Measurements from ENCODE around the gene NOX4.
"Not testable (repeated sequence)": the region's sequence is repeated elsewhere in the genome, so short reads cannot be mapped to it uniquely, and the experiment has no call there.

NOX4 gene

GRCh38 chr11:89293965-89294679 lies 197.1 kb downstream of the NOX4 start:
- DNase-seq: no peak

DNA sequence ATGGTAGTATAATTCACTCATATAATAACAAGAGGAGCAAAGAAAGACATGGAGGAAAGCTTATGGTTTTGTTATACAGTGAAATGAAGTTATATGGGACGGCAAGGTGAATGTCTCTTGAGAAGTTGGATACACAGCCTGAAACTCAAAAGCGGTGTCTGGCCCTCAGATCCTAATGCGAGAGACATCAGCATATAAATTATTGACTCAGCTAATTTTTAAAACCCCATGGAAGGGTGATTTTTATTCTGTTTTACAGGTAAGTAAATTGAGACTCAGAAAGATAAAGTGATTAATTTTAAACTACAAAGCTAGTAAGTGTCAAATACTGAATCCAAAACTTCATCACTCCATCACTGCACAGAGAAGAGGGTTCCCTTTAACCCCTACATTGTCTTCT lies 203.2 kb downstream of the NOX4 start:
- DNase-seq: not testable (repeated sequence)

GRCh38 chr11:89286601-89287000 lies 204.6 kb downstream of the NOX4 start:
- DNase-seq: not testable (repeated sequence)

DNA sequence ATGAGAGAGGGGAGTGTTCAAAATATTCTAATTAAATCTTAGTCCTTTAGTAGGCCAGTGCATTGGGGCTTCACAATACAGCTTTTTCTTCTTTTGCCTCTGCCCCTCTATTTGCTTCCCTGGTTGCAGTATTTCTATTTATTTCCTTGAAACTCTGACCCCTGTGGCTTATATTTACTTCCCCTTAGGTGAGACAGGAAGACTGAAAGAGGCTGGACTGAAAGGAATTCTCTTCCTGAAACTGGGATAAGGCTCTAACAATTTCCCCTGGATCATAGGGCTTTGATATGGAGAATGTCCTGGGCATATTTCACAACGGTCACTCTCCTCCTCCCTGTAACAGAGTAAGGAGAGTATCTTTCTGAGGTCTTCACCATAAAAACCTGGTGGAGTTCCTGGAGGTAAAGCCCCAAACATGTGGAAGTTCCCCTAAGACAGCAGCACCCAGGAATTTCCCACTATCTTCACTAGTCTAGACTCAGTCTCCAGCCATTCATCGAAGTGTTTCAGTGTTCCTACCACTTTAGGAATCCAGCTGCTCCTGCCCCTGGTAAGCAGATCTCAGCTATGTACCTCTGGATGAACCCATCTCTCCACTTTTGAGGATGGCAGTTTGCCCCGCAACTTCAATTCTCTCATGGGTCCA lies 210.0 kb downstream of the NOX4 start:
- not testable (repeated sequence) for DNase-seq

DNA sequence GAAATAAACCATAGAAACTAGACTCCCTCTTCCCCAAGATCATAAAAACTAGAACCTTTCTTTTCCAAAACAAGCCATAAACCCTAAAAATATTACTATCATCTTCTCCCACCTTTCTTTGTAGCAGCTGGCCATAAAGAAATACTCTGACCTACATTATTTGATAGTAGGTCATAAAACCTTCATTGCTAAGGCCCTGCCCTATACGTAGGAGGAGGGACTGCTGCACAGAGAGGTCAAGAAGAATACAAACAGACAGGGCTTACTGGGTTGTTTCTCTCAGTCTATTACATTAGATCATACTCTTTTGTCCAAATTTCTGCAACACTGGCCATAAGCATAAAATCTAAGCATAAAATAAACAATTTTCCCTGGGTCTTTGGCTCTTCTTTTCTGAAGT lies 212.0 kb downstream of the NOX4 start:
- no peak for DNase-seq

DNA sequence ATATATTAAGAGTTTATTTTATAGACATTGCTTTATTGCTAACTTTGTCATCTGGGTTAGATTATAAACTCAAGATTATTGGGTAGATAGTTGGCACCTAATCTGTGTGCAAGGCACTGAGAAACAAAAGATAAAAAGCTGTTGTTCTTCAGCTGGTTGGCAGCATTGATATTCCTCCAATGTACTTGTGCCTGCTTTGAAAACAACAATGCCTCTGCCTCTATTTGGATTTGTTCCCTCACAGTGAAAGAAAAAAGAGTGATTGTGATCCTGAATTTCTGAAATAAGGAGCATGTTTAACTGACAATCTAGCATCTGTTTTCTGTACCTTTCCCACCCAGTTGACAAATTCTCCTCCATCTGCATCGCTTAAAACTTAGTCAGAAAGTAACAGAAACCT lies 215.2 kb downstream of the NOX4 start:
- DNase-seq: no peak

Data from HCEC 1CT (cell line).